HG02943 (cell line): Measurements from ENCODE around the gene GNPDA1.

Experiments
- ATAC-seq: cut with Tn5 transposase; IDR thresholded peaks from one replicate; pipeline ENCODE4 v1.9.1; 2021; ENCODE audit warnings: mild to moderate bottlenecking, low read depth, moderate library complexity; ENCODE audit not compliant: unreplicated experiment

Gene GNPDA1

DNA sequence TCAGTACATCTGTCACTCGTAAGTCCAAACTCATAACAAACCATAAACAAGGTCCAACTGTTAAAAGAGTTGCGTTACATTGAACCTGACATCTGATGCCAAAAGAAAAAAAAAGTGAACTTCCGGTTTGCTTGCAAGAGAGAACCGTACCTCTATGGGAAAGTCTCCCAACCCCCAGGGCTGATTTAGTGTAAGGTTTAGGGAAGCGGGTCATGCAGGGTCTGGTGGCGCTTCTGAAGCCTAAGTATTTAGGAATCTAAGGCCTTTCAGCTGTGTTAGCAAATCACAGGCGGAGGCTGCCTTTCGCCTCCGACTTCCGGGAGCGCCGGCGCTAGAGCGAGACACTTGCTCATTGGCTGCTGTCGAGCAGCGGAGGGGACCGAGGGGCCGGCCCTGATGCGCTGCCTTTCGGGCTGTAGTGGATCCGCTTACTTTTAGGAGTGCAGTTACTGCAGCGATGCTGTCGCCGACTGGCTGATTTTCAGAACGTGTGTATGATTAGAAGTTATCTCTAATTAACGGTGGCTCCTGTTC lies 12.0 kb upstream of the GNPDA1 start:
- ATAC-seq: peak; percentile 99

DNA sequence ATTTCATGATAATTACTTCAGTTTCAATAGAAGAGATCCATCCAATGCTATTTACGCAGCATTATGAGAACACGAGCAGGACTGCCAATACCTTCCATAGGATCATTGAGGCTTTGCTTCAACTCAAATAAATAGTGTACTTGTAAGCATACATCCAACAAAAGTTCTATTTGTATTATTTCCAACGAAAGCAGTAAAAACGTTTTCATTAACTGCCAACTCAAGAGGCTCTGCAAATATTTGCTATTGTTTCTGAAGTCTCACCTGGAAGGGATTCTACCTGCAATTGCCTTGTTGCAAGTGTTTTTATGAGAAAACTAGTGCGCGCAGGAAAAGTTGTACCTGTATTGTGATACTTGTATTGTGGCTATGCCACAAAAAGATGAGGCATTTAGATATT lies 11.0 kb upstream of the GNPDA1 start:
- ATAC-seq: no peak

- ATAC-seq: no peak
Measured at GRCh38 chr5:142020122-142020659, 7.4 kb upstream of the GNPDA1 start.

DNA sequence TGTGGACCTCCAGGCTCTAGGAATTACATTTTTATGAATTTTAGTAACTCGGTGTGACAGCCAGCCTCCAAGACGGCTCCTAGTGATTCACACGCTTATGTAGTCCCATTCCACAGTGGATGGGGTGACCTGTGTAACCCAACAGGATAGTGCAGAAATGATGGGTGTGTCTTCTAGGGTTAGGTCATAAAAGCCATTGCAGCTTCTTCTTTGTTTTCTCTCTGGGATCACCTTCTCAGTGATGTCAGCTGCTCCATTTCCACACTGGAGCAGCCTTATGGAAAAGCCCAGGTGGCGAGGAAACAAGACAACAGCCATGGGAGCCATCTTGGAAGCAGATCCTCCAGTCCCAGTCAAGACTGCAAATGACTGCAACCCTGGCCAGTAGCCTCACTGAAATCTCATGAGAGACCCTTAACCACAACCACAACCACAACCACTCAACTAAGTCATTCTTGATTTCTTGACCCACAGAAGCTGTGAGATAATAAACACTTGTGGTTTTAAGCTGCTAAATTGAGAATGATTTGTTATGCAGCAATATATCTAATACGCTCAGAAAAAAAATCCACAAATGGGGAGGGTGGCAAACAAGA lies 5.1 kb upstream of the GNPDA1 start:
- no peak for ATAC-seq

GRCh38 chr5:142016556-142016955 lies 3.7 kb upstream of the GNPDA1 start:
- no peak for ATAC-seq

GRCh38 chr5:142015781-142016533 lies 3.1 kb upstream of the GNPDA1 start:
- no peak for ATAC-seq

- no peak for ATAC-seq
Measured at GRCh38 chr5:142014911-142015584, 2.2 kb upstream of the GNPDA1 start.

DNA sequence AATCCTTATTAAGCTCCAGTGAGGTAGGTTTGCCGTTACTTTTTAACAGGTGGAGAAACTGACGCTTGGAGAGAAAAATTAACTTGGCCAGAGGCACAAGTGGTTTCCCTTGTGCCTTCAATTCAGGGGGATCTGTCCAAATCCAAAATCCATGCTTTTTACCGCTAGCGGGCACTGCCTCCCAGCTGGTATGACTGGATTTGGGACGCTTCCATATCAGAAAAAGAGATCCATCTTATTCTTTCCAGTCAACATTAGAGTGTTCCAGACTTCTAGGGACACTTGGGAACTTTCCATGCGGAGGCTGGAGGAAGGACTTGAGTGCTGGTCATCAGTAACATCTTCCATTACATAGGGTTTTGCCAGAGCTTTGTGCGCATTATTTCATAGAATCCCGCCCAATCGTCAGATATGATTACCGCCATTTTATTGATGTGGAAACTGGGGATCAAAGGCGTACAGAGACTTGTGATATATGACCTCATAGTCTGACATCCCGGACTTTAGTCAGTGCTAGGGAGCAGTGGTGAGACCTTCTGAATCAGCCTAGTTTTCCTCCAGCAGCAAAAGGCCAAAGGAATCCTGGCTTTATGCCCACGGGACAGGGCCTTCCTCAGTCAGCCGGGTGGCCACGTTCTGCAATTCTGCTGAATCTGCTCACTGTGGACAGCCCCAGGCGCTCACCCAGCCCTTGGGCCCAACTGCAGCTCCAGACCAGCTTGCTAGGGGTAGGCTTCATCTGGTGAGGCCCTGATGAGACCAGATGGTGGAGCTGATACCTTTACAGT lies 1.1 kb upstream of the GNPDA1 start:
- ATAC-seq: no peak

GRCh38 chr5:142012186-142012785 lies 541 bp downstream of the GNPDA1 start:
- no peak for ATAC-seq

GRCh38 chr5:142011572-142012185 lies 1.1 kb downstream of the GNPDA1 start:
- ATAC-seq: no peak

DNA sequence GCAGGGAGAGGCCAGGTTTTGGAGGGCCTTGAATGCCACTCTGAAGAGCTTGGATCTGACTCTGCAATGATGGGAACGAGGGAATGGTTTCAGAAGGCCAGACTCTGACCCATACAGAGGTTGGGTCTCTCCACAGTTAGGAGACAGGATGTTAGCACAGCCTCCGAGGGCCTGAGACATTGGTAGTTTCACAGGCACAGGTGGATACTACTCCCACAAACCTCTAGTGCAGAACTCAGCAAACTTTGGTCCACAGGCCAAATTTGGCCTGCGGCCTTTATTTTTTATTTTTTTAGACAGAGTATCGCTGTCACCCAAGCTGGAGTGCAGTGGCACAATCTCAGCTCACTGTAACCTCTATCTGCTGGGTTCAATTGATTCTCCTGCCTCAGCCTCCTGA lies 2.9 kb downstream of the GNPDA1 start:
- ATAC-seq: no peak

- no peak for ATAC-seq
Measured at GRCh38 chr5:142008813-142009212, 4.0 kb downstream of the GNPDA1 start.

DNA sequence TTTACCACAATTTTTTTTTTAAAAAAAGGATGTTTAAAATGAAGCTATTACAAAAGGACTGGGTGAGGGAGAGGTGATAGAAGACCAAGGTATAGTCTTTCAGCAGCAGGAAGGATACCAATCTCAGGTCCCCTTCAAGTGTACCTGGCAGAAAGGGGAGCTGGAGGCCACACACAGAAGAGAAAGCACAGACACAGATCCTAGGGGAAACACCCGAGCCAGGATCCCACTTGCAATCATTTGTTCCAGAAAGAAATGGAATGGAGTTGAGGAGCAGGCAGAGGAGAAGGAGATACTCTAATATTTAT lies 5.6 kb downstream of the GNPDA1 start:
- no peak for ATAC-seq

DNA sequence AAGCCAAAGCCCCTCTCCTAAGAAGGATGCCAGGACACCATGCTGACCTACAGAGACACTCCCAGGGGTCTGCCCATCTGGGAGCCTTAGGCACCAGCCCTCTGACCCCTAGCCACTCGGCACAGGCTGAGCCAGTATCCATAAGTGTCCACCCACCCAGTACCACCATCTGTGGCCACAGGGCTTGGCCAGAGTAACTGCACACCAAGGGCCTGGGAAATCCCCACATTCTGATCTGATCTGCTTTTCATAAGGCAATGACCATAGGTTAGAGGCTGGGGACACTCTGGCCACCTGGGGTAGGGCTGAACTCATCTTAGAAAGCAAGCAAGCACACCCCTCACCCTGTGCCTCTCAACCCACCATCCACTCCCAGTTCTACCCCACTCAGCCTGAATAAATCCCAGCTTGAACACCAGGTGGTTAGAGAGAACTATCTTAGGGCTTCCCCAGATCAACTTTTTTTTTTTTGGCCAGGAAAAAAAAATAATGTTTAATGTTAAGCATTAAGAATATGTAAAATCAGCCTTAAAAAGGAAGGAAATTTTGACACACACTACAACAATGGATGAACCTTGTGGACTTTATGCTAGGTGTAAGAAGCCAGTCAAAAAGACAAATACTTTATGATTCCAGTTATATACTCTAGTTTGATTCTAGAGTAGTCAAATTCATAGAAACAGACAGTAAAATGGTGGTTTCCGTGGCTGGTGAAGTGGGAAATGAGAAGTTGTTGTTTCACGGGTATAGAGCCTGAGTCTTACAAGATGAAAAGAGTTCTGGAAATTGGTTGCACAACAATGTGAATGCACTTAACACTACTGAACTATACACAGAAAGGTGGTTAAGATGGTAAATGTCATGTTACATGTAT lies 6.2 kb downstream of the GNPDA1 start:
- ATAC-seq: no peak

- no peak for ATAC-seq
Measured at GRCh38 chr5:142003266-142003800, 9.5 kb downstream of the GNPDA1 start.

GRCh38 chr5:142000704-142001484 lies 11.9 kb downstream of the GNPDA1 start:
- no peak for ATAC-seq

DNA sequence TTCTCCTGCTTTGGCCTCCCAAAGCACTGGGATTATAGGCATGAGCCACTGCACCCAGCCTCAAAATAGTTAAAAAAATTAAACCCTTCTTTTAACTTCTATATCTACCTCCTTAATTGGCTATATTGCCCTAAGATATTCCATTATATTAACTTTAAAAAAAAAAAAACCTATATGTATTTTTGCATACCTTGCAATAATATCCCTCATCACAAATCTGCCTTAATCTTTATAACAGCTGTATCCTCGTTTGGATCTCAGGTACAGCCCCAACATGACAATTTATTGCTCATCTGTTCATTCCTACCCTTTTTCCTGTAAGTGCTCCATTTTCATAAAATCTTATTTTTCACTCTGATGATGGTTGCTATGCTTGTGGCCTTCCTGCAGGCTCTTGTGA lies 12.7 kb downstream of the GNPDA1 start:
- ATAC-seq: no peak
